Middle frontal gyrus (tissue), 1 donor: ENCODE results near the gene KHDRBS1.
"Not testable (repeated sequence)": the region's sequence is repeated elsewhere in the genome, so short reads cannot be mapped to it uniquely, and the experiment has no call there.

Experiments used
- DNase-seq: peaks from one replicate; pipeline ENCODE4 v3.0.0-alpha.2; 2015; ENCODE audit warnings: low spot score; ENCODE audit errors: extremely low spot score

The KHDRBS1 gene

DNA sequence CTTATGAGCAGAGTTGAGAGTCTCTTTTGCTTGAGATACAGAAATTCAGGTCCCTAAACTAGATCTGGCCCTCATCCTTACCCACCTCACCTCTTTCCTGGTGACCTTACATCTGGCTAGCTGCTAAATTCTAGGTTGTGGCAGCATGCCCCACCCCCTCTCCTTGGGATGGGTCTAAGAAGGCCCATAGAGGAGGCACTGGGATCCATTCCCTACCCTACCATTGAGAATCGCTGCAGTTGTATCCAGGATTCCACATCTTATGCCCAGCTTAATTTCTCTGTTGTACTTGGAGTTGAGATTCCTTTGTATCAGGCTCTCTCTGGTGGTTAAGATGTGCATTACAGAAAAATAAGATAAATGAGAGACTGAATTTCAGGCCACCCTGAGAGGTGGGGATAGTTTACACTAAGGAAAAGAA lies 49.6 kb downstream of the KHDRBS1 start:
- peak; percentile 56 for DNase-seq

DNA sequence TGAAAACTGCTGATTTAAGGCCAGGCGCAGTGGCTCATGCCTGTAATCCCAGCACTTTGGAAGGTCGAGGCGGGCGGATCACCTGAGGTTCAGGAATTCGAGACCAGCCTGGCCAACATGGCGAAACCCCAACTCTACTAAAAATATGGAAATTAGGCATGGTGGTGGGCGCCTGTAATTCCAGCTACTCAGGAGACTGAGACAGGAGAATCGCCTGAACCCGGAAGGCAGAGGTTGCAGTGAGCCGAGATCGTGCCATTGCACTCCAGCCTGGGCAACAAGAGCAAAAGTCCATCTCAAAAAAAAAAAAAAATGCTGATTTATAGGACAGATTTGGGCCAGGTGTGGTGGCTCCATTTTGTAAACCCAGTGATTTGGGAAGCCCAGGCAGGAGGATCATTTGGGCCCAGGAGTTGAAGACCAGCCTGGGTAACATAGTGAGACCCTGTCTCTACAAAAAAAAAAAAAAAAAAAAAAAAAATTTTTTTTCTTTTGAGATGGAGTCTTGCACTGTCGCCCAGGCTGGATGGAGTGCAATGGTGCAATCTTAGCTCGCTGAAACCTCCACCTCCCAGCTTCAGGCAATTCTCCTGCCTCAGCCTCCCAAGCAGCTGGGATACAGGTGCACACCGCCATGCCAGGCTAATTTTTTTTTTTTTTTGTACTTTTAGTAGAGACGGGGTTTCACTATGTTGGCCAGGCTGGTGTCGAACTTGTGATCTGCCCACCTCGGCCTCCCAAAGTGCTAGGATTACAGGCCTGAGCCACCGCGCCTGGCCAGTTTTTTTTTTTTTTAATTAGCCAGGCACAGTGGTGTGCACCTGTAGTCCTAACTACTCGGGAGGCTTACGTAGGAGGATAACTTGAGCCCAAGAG lies 52.2 kb downstream of the KHDRBS1 start:
- DNase-seq = not testable (repeated sequence)

DNA sequence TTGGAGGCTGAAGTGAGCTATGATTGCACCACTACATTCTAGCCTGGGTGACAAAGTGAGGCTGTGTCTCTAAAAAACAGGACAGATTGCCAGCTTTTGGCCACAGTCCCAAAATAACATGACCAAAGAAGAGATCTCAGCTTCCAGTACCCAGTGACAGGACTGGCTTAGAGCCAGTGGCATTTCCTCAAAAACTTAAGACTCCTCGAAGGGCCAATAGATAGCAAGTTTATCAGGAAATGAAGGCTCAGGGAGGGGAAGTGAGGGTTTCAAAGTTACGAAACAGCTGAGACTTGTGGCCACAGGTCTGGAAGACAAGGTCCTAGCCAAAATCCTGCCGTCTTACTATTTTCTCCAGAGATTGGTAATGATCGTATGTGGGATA lies 52.8 kb downstream of the KHDRBS1 start:
- peak; percentile 8 for DNase-seq

DNA sequence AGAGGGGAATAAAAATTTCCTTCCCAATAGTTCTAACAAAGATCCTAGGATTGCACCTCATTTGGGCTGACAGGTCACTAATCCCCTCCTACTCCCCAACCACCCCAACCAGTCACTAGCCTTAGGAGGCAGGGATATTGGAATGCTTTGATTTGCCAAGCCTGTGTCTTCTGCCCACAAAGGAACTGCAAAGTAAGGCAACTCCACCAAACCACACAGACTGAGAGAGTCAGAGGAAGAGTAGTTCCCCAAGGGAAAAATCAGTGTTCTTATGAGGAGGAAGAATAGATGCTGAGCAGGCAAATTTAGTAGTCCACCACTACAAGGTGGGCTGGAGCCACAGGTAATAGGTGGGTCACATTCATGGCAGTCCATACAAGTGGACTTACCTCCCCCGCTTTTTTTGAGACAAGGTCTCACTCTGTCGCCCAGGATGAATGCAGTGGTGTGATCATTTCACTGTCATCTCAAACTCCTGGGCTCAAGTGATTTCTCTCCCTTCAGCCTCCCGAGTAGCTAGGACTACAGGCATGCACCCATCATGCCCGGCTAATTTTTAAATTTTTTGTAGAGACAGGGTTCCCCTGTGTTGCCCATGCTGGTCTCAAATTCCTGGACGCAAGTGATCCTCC lies 55.4 kb downstream of the KHDRBS1 start:
- no peak for DNase-seq

DNA sequence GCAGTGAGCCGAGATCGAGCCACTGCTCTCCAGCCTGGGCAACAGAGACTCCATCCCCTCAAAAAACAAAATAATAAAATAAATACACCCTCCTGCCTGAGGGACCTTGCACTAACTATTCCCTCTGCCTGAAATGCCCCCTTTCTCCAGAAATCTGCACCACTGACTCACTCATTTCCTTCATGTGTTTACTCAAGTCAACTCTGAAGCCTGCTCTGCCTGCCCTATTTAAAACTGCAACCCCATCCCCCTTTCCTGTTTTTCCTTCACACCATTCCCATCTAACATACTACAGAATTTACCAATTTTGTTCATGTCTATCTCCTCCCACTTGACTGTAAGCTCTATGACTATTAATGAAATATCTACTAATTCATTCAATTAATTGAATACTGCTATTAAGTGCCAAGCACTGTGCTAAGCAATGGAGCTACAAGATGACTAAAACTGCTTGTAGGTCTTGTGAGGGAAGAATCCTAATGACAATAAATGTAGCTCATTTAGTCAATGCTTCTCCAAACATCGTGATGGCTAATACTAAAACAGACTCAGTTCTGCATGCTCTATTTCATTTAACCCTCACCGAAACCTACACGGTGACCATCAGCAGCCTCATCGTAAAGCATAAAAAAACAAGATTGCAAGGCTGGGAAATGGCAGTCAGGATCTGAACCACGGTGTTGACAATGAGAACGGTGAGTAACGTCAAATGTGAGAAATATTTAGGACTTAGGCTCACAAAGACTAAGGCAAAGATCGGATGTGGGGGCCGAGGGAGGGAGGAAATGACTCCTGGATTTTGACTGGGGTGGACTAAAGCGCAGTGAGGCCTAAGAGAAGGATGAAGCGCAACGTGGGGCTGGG lies 58.3 kb downstream of the KHDRBS1 start:
- DNase-seq = no peak

DNA sequence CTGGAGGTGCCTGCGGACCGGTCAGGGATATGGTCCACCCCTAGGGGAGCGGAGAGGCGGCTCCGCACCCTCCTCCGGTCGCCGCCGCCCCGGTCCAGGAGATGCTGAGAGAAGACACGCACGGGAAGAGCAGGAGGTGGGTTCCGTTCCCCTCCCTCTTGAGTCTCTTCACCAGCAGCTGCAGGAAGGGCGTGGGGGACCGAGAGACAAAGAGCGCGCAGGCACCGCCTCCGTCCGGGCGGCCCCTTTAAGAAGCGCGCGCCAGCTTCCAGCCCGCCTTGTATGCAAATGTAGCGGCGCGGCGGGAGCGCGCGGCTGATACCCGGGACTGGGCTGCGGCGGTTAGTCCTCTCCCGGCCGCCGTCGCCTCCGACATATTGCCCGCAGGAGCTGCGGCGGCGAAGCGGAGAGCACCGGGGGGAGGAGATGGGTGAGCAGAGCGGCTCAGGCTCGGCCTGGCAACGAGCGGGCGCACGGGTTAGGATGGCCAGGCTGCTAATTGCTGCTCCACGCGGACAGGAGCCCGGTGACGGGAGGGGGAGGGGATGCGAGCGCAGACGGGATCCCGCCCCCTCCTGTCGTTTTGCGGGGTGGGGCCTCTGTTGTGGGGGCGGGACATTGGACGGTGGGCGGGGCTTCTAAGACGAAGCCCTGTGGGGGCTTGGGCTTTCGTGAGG lies 59.1 kb downstream of the KHDRBS1 start, which contains the start of gene TMEM39B:
Gene TMEM39B (plus strand): TSS at position 318 of the 677 bp plus-strand sequence. CDS start 109 bp downstream, at position 427.
- DNase-seq = peak; percentile 93

DNA sequence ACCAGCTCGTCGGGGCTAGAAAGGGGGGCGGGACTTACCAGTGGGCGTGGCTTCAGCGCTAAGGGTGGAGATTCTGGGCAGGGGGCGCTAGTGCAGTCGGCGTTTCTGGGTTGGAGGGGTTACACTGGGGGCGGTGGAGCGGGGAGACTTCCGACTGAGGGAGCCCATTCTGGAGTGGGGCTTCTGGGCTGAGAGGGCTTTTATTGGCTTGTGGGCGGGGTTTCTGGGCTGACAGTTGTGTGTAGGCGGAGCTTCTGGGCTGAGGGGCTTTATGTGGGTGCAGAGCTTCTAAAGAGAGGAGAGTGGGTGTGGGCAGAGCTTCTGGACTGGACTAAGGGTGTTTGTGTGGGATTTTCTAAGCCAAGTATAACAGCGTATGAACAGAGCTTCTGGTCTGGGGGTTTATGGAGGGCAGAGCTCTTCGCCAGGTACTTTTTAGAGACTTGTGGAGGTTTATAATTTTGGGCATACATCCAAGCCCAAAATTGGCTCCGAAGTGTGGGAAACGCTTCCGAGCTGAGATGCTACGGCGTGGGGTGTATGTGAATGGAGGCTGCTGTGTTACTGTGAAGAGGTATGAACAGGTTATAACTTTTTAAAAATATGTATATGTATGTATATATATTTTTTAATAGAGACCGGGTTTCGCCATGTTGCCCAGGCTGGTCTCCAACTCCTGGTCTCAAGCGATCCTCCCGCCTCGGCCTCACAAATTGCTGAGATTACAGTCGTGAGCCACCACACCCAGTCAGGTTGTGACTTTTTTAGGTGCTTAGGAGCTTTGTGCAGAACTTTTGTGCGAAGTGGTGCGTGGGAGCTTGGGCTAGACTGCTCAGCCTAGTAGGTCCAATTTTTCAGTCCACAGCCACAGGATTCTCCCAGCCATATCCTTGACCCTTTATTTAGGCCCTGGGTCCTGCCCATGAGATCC lies 59.9 kb downstream of the KHDRBS1 start:
- DNase-seq = no peak

DNA sequence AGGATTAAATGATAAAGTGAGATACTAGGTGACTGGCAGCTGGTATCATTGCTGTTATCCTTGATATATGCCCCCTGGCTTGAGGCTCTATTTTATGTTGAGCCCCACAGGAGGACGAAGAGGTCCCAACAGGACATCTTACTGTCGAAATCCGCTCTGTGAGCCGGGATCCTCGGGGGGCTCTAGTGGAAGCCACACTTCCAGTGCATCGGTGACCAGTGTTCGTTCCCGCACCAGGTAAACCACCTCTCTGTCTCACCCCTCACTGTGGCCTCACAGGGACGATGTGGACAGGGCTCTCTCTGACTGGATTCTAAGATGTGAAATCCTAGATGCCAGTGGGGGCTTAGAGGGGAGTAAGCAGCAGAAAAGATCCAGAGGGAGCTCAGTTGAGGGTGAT lies 61.2 kb downstream of the KHDRBS1 start:
- DNase-seq = no peak

DNA sequence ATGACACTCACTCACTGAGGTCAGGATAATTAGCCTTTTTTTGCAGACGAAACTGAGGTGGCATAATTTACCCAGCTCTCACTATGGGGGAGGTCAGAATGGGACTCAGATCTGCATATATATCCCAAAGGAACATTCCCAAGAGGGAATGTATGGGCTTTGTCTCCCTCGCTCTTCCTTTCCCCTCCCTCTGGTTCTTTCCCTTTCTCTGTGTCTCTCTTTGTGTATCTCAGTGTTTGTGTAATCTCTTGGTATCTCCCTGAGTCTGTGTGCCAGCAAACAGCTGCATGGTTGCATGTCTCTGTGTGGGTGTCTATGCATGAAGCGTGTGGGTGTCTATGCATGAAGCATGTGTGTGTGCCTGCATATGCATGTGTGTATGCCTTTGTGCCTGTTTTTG lies 63.8 kb downstream of the KHDRBS1 start:
- no peak for DNase-seq

DNA sequence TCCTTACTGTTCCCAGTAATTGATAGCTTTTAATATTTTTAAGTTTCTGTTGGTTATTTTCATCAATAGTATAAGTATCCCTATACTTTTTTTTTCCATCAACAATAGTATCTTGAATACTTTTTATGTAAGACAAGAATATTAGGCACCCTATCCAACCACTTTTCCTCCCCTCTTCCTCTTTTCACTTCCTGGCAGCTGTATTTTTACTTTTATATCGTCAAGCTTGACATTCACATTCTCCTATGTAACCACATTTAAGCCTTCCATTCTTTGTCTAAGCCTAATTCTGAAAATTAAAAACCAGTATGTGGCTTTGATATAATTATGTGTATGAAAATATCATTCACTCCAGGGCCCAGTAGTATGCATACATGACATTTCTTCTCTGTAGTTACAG lies 68.4 kb downstream of the KHDRBS1 start:
- DNase-seq = no peak

DNA sequence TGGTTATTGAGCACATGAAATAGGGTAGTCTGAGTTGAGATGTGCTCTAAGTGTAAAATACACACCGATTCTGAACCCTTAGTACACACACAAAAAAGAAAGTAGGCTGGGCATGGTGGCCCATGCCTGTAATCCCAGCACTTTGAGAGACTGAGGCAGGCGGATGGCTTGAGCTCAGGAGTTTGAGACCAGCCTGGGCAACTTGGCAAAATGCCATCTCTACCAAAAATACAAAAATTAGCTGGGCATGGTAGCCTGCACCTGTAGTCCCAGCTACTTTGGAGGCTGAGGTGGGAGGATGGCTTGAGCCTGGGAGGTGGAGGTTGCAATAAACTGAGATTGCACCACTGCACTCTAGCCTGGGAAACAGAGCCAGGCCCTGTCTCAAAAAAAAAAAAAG lies 72.7 kb downstream of the KHDRBS1 start:
- not testable (repeated sequence) for DNase-seq

DNA sequence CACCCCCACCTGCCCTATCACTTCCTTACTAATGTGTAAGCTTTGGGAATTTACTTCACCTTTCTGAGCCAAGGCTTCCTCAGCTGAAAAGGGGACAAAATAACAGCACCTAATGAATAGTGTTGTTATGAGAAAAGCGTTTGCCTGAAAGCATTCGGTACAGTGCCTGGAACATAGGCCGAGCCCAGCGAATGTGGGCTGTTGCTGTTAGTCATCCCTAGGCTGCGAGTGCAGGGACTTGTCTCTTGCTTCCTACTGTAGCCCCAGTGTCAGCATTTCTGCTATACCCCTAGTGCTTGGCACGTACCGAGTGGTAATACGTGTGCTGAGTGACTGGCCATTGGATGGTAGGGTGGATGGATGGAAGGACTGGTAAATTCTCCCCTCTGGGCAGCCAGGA lies 77.5 kb downstream of the KHDRBS1 start:
- DNase-seq = no peak

DNA sequence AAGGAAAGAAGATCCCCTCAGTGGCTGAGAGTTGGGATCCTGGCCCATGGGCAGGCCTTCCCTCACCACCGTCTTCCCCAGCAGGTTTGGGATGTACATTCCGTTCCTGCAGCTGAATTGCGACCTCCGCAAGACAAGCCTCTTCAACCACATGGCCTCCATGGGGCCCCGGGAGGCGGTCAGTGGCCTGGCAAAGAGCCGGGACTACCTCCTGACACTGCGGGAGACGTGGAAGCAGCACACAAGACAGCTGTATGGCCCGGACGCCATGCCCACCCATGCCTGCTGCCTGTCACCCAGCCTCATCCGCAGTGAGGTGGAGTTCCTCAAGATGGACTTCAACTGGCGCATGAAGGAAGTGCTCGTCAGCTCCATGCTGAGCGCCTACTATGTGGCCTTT lies 77.9 kb downstream of the KHDRBS1 start:
- no peak for DNase-seq
